Renal pelvis (tissue), 4 donors: ENCODE measurements around the gene MAP1S. TPM values are rescaled to one million over a fixed set of nuclear protein-coding genes. Genes with fewer than 3 reads are reported as not detected.

ENCODE experiments used
- DNase-seq: peaks from one replicate; pipeline ENCODE4 v3.0.0-alpha.2; 2013
- polyA plus RNA-seq, 3 donors: library from polyadenylated mRNA; unstranded; fragments of 120-200 nt; gene quantifications; one replicate each; pipeline ENCODE4 v1.2.1, GENCODE V29; 2013; ENCODE audit not compliant: insufficient read length in 3 of 3

The MAP1S gene
- polyA plus RNA-seq, 3 donors: 34.7 to 50.9 (median 43.6) TPM

GRCh38 chr19:17687141-17687856 lies 32.0 kb upstream of the MAP1S start:
- no peak for DNase-seq

GRCh38 chr19:17687857-17688784 lies 31.2 kb upstream of the MAP1S start, which contains the start of gene UNC13A:
TSS of gene UNC13A (minus strand) at chr19:17688354. CDS start at chr19:17688199, 155 bp downstream.
- peak; percentile 67 for DNase-seq

- DNase-seq: no peak
These were observed 30.3 kb upstream of the MAP1S start for GRCh38 chr19:17688853-17689595.

GRCh38 chr19:17692566-17692965 lies 26.7 kb upstream of the MAP1S start:
- no peak for DNase-seq

- no peak for DNase-seq
These were observed 24.1 kb upstream of the MAP1S start for GRCh38 chr19:17695198-17695597.

- no peak for DNase-seq
These were observed 15.3 kb upstream of the MAP1S start for GRCh38 chr19:17703824-17704463.

GRCh38 chr19:17706750-17707181 lies 12.5 kb upstream of the MAP1S start:
- DNase-seq: no peak

GRCh38 chr19:17711851-17712250 lies 7.4 kb upstream of the MAP1S start:
- no peak for DNase-seq

- DNase-seq: no peak
These were observed 2.9 kb upstream of the MAP1S start for GRCh38 chr19:17716309-17716929.

GRCh38 chr19:17718550-17718946 lies 732 bp upstream of the MAP1S start:
- DNase-seq: no peak

GRCh38 chr19:17719730-17720400 lies 585 bp downstream of the MAP1S start:
- peak; percentile 16 for DNase-seq

- DNase-seq: no peak
These were observed 1.2 kb downstream of the MAP1S start for GRCh38 chr19:17720440-17720839.

- DNase-seq: no peak
These were observed 1.9 kb downstream of the MAP1S start for GRCh38 chr19:17721111-17721628.

- DNase-seq: no peak
These were observed 2.5 kb downstream of the MAP1S start for GRCh38 chr19:17721821-17722220.

GRCh38 chr19:17722655-17723240 lies 3.5 kb downstream of the MAP1S start:
- no peak for DNase-seq

- DNase-seq: no peak
These were observed 5.4 kb downstream of the MAP1S start for GRCh38 chr19:17724655-17725054.

GRCh38 chr19:17725422-17726078 lies 6.3 kb downstream of the MAP1S start:
- DNase-seq: no peak

- DNase-seq: no peak
These were observed 7.0 kb downstream of the MAP1S start for GRCh38 chr19:17726136-17726741.
